GM12801 (cell line): ENCODE data around the gene TENT4A.

Source experiments
- TF ChIP-seq, protein P1 (sequence below): IDR thresholded peaks from one replicate; pipeline ENCODE4 v1.5.1; 2011; ENCODE audit warnings: control low read depth; ENCODE audit not compliant: insufficient read length; ENCODE audit errors: extremely low read depth

TENT4A gene

DNA sequence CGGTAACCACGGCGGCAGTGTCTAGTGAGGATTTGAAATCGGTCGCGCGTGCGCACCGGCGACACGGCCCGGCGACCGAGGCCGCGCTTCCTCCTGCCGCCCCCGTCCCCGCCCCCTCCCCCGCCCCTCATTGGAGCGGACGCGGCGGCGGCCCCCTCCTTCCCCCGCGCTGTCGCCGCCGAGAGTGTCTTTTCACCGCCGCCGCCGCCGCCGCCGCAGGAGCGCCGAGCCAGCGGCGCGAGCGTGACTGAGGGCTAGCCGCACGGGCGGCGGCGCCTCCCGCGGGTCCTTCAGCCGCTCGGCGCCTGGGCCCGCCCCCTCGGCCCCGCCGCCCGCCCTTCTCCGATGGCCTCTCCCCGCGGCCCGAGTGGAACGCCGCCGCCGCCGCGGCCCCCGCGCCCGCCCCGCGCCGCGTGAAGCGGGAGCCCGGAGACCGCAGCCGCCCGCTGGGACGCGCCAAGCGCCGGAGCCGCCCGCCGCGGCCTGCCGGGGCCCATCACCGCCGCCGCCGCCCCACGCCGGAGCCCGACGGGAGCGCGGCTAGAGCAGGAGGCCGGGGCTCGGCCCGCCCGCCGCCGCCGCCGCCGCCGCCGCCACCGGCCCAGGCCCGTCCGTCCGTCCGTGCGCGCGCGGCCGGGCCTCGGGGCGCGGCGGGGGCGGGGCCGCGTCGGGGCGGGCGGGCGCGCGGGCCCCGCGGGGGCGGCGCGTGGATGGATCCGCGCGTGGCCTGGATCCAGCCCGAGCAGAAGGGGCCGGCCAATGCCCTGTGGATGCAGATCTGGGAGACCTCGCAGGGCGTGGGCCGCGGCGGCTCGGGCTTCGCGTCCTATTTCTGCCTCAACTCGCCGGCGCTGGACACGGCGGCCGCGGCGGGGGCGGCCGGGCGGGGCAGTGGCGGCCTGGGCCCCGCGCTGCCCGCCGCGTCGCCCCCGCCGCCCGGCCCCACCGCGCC, at the start of gene TENT4A:
Gene TENT4A (plus strand): TSS at position 159 of the 952 bp plus-strand sequence. CDS start 552 bp downstream, at position 711.
- TF ChIP-seq, protein P1, sequence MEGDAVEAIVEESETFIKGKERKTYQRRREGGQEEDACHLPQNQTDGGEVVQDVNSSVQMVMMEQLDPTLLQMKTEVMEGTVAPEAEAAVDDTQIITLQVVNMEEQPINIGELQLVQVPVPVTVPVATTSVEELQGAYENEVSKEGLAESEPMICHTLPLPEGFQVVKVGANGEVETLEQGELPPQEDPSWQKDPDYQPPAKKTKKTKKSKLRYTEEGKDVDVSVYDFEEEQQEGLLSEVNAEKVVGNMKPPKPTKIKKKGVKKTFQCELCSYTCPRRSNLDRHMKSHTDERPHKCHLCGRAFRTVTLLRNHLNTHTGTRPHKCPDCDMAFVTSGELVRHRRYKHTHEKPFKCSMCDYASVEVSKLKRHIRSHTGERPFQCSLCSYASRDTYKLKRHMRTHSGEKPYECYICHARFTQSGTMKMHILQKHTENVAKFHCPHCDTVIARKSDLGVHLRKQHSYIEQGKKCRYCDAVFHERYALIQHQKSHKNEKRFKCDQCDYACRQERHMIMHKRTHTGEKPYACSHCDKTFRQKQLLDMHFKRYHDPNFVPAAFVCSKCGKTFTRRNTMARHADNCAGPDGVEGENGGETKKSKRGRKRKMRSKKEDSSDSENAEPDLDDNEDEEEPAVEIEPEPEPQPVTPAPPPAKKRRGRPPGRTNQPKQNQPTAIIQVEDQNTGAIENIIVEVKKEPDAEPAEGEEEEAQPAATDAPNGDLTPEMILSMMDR: no peak

DNA sequence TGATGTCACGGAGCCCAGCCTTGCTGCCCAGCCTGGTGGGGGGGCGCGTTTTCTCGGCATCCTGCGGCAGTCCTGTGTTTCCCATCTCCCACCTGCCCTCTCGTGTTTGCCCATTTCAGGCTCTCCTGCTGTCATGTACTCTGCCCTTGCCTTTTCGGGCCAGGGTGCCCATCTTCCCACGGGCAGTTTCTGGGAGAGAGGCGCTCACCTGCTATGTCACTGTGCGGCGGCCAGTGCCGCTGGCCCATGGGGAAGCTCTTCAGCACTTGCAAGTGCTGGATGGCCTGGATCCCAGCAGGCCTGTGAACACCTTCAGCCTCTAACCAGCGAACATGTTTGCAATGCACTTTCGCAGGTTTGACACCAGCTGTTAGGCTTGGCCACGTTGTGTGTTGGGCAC, 46.5 kb upstream of the TENT4A start:
- TF ChIP-seq, protein P1: no peak

DNA sequence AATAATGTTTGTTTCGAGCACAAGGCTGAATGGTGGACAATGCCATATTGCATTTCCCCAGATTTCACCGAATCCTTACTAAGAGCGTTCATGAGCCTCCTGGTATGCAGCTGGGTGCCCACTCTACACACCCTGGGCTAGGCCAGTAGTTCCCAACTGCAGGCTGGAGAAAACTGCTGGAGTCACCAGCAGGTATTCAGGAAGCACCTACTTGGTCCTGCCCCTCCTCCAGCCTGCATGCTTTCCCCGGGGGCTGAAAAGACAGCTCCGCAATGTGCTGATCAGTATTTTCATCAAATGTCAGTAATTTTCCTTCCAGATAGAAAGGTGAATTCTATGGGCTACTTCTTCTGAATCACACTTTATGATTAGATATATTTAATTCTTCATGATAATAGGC, 45.6 kb upstream of the TENT4A start:
- TF ChIP-seq, protein P1: no peak

DNA sequence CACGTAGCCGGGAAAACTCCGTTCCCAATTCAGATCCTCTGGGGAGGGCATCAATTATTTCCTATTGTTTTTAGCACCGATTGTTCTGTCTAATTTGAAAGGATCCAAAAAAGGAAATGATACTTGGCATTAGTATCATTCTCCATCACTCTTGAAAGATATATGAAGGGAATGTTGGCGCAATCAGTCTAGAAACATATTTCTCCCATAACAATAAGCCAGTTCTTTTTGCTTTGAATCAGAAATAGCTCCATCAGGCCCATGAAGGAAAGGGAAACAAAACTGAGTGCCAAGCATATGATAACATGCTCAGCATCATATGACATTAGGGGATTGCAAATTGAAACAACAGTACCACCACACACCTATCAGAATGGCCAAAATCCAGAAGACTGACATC, 40.2 kb upstream of the TENT4A start:
- TF ChIP-seq, protein P1: no peak

DNA sequence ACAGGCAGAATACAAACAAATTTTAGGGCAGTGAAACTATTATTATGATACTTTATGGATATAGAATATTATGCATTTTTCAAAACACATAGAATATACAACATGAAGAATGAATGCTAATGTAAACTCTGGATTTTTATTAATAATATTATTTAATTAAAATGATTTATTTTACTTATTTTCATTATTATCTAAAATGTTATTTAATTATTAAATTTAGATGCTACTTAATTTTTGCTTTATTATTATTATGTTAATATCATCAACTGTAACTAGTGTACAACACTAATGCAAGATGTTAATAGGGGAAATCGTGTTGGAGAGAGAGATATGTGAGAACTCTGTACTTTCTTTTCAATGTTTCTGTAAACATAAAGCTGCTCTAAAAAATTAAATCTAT, 39.3 kb upstream of the TENT4A start:
- TF ChIP-seq, protein P1: no peak

GRCh38 chr5:6674421-6674820, 38.8 kb upstream of the TENT4A start:
- TF ChIP-seq, protein P1: no peak

GRCh38 chr5:6674886-6675285, 38.3 kb upstream of the TENT4A start:
- TF ChIP-seq, protein P1: no peak
